ENCODE data around the gene RHO. TPM values are rescaled to one million over a fixed set of nuclear protein-coding genes. Genes with fewer than 3 reads are reported as not detected.

RHO gene
- total RNA-seq, 1 experiment from 2014 or later: not detected

DNA sequence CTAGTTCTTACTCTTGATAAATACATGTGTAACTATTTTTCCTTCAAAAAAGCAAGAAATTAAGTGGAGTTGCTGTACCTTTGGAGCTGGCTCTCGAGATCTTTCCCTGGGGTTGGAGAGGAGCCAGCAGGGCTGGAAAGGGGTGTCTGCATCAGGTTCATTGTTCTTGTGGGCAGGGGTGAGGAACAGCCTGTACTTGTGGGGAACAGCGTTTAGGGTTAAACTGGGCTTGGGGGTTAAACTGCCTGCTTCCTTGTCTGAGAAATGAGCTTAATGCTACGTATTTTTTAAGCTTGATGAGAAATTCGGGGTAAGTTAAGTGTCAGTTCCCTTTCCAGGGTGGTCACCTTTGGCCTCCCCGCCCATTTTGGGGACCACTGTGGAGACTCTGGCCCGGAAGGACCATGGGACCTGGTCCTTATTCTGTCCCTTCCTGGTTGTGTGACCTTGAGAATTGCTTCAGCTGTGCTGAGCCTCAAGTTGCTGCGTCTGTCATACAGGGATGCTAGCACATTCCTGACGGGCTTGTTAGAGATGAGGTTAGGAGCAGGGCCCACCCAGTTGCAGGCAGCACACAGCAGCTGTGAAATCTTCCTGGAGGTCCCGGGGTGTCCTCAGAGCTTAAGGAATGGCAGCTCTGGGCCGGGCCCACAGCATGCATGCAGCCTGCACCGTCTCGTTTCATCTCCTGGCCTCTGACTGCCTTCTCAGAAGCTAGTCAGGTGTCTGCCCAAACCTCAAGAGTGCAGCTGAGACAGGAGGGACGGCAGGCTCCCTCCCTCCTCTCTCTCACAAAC, 26.1 kb downstream of the RHO start:
- H3K9me2 ChIP-seq (ENCODE audit: insufficient read depth): no peaks in the 10 kb centered on the region
- no peaks in the 10 kb centered on the region for H3K27me3 ChIP-seq (ENCODE audit: insufficient read depth, low read length)
- TF ChIP-seq, protein P1, sequence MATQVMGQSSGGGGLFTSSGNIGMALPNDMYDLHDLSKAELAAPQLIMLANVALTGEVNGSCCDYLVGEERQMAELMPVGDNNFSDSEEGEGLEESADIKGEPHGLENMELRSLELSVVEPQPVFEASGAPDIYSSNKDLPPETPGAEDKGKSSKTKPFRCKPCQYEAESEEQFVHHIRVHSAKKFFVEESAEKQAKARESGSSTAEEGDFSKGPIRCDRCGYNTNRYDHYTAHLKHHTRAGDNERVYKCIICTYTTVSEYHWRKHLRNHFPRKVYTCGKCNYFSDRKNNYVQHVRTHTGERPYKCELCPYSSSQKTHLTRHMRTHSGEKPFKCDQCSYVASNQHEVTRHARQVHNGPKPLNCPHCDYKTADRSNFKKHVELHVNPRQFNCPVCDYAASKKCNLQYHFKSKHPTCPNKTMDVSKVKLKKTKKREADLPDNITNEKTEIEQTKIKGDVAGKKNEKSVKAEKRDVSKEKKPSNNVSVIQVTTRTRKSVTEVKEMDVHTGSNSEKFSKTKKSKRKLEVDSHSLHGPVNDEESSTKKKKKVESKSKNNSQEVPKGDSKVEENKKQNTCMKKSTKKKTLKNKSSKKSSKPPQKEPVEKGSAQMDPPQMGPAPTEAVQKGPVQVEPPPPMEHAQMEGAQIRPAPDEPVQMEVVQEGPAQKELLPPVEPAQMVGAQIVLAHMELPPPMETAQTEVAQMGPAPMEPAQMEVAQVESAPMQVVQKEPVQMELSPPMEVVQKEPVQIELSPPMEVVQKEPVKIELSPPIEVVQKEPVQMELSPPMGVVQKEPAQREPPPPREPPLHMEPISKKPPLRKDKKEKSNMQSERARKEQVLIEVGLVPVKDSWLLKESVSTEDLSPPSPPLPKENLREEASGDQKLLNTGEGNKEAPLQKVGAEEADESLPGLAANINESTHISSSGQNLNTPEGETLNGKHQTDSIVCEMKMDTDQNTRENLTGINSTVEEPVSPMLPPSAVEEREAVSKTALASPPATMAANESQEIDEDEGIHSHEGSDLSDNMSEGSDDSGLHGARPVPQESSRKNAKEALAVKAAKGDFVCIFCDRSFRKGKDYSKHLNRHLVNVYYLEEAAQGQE (IDR thresholded peaks at IDR 0.05; ENCODE audit: low read depth): no peak
- no peak for TF ChIP-seq TCF7L2 (IDR thresholded peaks at IDR 0.05; ENCODE audit: borderline replicate concordance, extremely low read depth, insufficient read depth, insufficient read length)
- TF ChIP-seq EZH2 (IDR thresholded peaks at IDR 0.05): no peak
- POLR2A ChIA-PET: no interaction called here
- 0 out of 2 replicates have a peak overlapping the region, but pooled peaks have one; percentile 11 for H3K4me2 ChIP-seq (ENCODE audit: low read length)
- CTCF ChIA-PET: no interaction called here
- H3K9me3 ChIP-seq (ENCODE audit: control insufficient read depth in 1 of 2, insufficient read depth in 1 of 2, low read depth in 1 of 2, low read length in 2 of 2): no peaks in the 10 kb centered on the region
- RAD21 ChIA-PET (ENCODE audit: low non-redundant PET in 1 of 2, low total read pairs in 2 of 2, uncharacterized antibody in 2 of 2, unreplicated experiment in 2 of 2): interaction anchor here in 1 of 2 experiments (0.6 kb wide), 1 partner anchor 19 kb away, joined by 3 read pairs; no protein-coding TSS in a partner anchor
- intact Hi-C loops (cut with micrococcal nuclease): no loop called here
- H2AFZ ChIP-seq (ENCODE audit: low read depth, low read length, poor library complexity, severe bottlenecking): no peak overlapping the region
- DNase-seq (ENCODE audit: low read depth, low spot score) (no peak), ATAC-seq (no peak)
- no peaks in the 10 kb centered on the region for H3K79me2 ChIP-seq (ENCODE audit: insufficient read depth, low read length)
- no peak overlapping the region for H3K27ac ChIP-seq (ENCODE audit: low read depth, low read length)
- no peaks in the 10 kb centered on the region for H4K20me1 ChIP-seq (ENCODE audit: insufficient read depth)
- no peak overlapping the region for H3K9ac ChIP-seq (ENCODE audit: low read length)
- no peak overlapping the region for H3K4me3 ChIP-seq (replicated peaks in 1 of 2; ENCODE audit: low read depth in 1 of 2, low read length in 2 of 2)
- H3K4me1 ChIP-seq (ENCODE audit: control insufficient read depth in 1 of 2, insufficient read depth in 2 of 2, low read length in 2 of 2): peaks cover 0 to 2% of the 10 kb centered on the region in 2 experiments; a peak in 1 of 4 replicates
- H3K36me3 ChIP-seq (ENCODE audit: control insufficient read depth in 1 of 2, insufficient read depth in 2 of 2, low read length in 2 of 2): no peaks in the 10 kb centered on the region; a peak in 1 of 4 replicates
- BruUV-seq (replicated peaks): no TSS peak

DNA sequence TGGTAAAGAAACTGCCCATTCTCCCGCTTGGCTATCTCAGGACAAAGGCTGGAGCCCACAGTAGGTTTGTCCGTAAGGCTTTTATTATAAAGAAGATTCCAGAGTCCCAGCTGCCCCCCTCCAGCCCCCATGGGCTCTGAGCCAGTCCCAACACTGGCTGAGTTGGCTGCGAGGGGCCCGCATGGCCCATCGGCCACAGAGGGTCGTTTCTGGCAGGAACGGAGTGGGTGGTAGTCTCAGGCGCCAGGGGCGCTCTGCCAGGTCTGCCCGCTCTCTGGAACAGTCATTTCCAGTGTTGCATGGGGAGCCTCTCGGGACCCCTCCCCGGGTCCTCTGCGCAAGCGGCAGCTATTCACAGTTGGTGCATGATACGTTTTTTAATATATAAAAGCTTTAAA, 26.7 kb downstream of the RHO start:
- no peak overlapping the region for H3K9ac ChIP-seq (ENCODE audit: low read length)
- RAD21 ChIA-PET (ENCODE audit: low non-redundant PET in 1 of 2, low total read pairs in 2 of 2, uncharacterized antibody in 2 of 2, unreplicated experiment in 2 of 2): interaction anchor here in 1 of 2 experiments (0.6 kb wide), 1 partner anchor 20 kb away, joined by 3 read pairs; no protein-coding TSS in a partner anchor
- no peak overlapping the region for H3K4me3 ChIP-seq (replicated peaks in 1 of 2; ENCODE audit: low read depth in 1 of 2, low read length in 2 of 2)
- H4K20me1 ChIP-seq (ENCODE audit: insufficient read depth): no peaks in the 10 kb centered on the region
- no peaks in the 10 kb centered on the region for H3K9me2 ChIP-seq (ENCODE audit: insufficient read depth)
- H2AFZ ChIP-seq (ENCODE audit: low read depth, low read length, poor library complexity, severe bottlenecking): no peak overlapping the region
- H3K27ac ChIP-seq (ENCODE audit: low read depth, low read length): no peak overlapping the region
- BruUV-seq (replicated peaks): no TSS peak
- POLR2A ChIA-PET: no interaction called here
- H3K4me1 ChIP-seq (ENCODE audit: control insufficient read depth in 1 of 2, insufficient read depth in 2 of 2, low read length in 2 of 2): no peaks in the 10 kb centered on the region
- TF ChIP-seq JUND (IDR thresholded peaks at IDR 0.05) (no peak), EZH2phosphoT487 (IDR thresholded peaks at IDR 0.05; ENCODE audit: borderline replicate concordance) (no peak), TCF7L2 (IDR thresholded peaks at IDR 0.05; ENCODE audit: borderline replicate concordance, extremely low read depth, insufficient read depth, insufficient read length) (no peak)
- TF ChIP-seq, protein P2, sequence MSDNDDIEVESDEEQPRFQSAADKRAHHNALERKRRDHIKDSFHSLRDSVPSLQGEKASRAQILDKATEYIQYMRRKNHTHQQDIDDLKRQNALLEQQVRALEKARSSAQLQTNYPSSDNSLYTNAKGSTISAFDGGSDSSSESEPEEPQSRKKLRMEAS (IDR thresholded peaks at IDR 0.05): no peak
- DNase-seq (ENCODE audit: low read depth, low spot score): no peak
- no peak for ATAC-seq
- intact Hi-C loops (cut with micrococcal nuclease): no loop called here
- no peaks in the 10 kb centered on the region for H3K79me2 ChIP-seq (ENCODE audit: insufficient read depth, low read length)
- H3K36me3 ChIP-seq (ENCODE audit: control insufficient read depth in 1 of 2, insufficient read depth in 2 of 2, low read length in 2 of 2): no peaks in the 10 kb centered on the region; a peak in 1 of 4 replicates
- H3K9me3 ChIP-seq (ENCODE audit: control insufficient read depth in 1 of 2, insufficient read depth in 1 of 2, low read depth in 1 of 2, low read length in 2 of 2): no peaks in the 10 kb centered on the region
- H3K4me2 ChIP-seq (ENCODE audit: low read length): no peak overlapping the region
- no peaks in the 10 kb centered on the region for H3K27me3 ChIP-seq (ENCODE audit: insufficient read depth, low read length)
- CTCF ChIA-PET: no interaction called here

Measured in HCT116 (cell line).